ENCODE measurements around the gene SLFN12. TPM values are rescaled to one million over a fixed set of nuclear protein-coding genes. Genes with fewer than 3 reads are reported as not detected.

The SLFN12 gene
- total RNA-seq, 1 donor from 2014 or later: 9.0 TPM

GRCh38 chr17:35390663-35391062, 41.6 kb downstream of the SLFN12 start:
- POLR2A ChIA-PET: no interaction called here
- H3K27me3 Mint-ChIP-seq: peaks cover 2% of the 10 kb centered on the region
- intact Hi-C loops (cut with micrococcal nuclease): no loop called here
- no peaks in the 10 kb centered on the region for H3K36me3 Mint-ChIP-seq (ENCODE audit: low read depth)
- H3K9me3 Mint-ChIP-seq: peaks cover 1% of the 10 kb centered on the region
- no peak for TF ChIP-seq CTCF (IDR thresholded peaks at IDR 0.05)
- CTCF ChIA-PET: no interaction called here
- peaks cover 5% of the 10 kb centered on the region for H3K4me1 Mint-ChIP-seq
- H3K27ac Mint-ChIP-seq: no peak overlapping the region
- no peak overlapping the region for H3K4me3 Mint-ChIP-seq
- ATAC-seq (ENCODE audit: low read depth) (no peak), DNase-seq (no peak)

GRCh38 chr17:35390156-35390555, 42.1 kb downstream of the SLFN12 start:
- H3K4me1 Mint-ChIP-seq: peaks cover 5% of the 10 kb centered on the region
- no peaks in the 10 kb centered on the region for H3K9me3 Mint-ChIP-seq
- ATAC-seq (ENCODE audit: low read depth) (no peak), DNase-seq (no peak)
- H3K36me3 Mint-ChIP-seq (ENCODE audit: low read depth): no peaks in the 10 kb centered on the region
- no peak overlapping the region for H3K4me3 Mint-ChIP-seq
- no peak for TF ChIP-seq CTCF (IDR thresholded peaks at IDR 0.05)
- H3K27ac Mint-ChIP-seq: no peak overlapping the region
- ChIA-PET CTCF (no interaction called here), POLR2A (no interaction called here)
- peaks cover 2% of the 10 kb centered on the region for H3K27me3 Mint-ChIP-seq
- intact Hi-C loops (cut with micrococcal nuclease): no loop called here

DNA sequence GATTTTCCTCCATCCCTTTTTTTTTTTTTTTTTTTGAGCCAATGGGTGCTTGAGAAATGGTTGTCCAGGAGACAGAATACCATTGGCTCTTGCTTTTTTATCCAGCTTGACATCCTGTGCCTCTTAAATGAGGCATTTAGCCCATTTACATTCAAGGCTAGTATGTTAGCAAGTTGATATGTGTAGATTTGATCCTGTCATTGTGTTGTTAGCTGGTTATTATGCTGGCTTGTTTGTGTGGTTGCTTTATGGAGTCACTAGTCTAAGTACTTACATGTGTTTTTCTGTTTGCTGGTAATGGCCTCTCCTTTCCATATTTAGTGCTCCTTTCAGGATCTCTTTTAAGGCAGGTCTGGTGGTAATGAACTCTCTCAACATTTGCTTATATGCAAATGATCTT, 44.8 kb downstream of the SLFN12 start:
- DNase-seq (no peak), ATAC-seq (ENCODE audit: low read depth) (no peak)
- Mint-ChIP-seq H3K27me3 (peaks cover 2% of the 10 kb centered on the region), H3K4me3 (no peak overlapping the region), H3K9me3 (no peaks in the 10 kb centered on the region), H3K27ac (no peak overlapping the region), H3K4me1 (peaks cover 10% of the 10 kb centered on the region), H3K36me3 (ENCODE audit: low read depth) (no peaks in the 10 kb centered on the region)
- CTCF ChIA-PET: interaction anchor here (1.5 kb wide), 1 partner anchor 75 kb away, joined by 3 read pairs; no protein-coding TSS in a partner anchor
- POLR2A ChIA-PET: no interaction called here
- intact Hi-C loops (cut with micrococcal nuclease): no loop called here
- TF ChIP-seq CTCF (IDR thresholded peaks at IDR 0.05): no peak

DNA sequence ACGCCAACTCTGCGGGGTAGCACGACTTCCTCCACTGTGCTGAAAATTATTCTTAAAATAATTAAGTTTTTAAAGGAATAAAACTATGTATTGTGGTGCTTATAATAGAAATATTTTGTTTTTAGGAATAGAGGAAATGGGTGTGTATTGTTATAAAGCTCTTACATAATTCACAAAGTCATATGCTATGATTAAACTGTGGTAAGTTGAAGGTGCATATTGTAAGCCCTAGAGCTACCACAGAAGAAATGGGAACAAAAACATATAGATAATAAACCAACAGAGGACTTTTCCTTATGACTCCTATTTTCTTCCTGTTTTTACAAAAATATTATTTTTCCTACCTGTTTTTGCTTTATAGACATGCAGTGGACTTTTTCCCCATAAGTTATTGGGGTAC, 54.6 kb downstream of the SLFN12 start:
- H3K4me3 Mint-ChIP-seq: no peak overlapping the region
- no peaks in the 10 kb centered on the region for H3K27me3 Mint-ChIP-seq
- no peak overlapping the region for H3K27ac Mint-ChIP-seq
- DNase-seq: no peak
- peaks cover 10% of the 10 kb centered on the region for H3K36me3 Mint-ChIP-seq (ENCODE audit: low read depth)
- no peak for ATAC-seq (ENCODE audit: low read depth)
- H3K9me3 Mint-ChIP-seq: no peaks in the 10 kb centered on the region
- ChIA-PET POLR2A (no interaction called here), CTCF (no interaction called here)
- H3K4me1 Mint-ChIP-seq: peaks cover 46% of the 10 kb centered on the region
- no peak for TF ChIP-seq CTCF (IDR thresholded peaks at IDR 0.05)
- intact Hi-C loops (cut with micrococcal nuclease): no loop called here

DNA sequence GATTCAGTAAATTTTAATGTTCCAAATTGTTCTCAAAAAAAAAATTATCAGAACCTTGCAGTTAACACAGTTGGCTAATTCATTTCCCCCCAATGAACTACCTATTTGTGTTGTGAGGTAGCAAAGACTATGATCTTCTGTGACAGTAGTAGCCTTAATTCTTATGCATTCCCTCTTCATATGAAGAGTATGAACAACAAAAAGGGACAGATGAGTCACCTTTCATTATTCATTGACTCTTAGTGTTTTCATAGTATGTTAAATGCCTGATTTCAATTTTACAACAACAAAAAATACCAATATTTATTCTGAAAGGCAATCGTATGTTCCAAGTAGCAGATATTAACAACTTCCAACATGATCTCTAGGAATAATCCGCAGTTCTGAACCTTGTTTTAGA, 55.2 kb downstream of the SLFN12 start:
- no peak for DNase-seq
- no peak for TF ChIP-seq CTCF (IDR thresholded peaks at IDR 0.05)
- Mint-ChIP-seq H3K27ac (no peak overlapping the region), H3K4me1 (peaks cover 43% of the 10 kb centered on the region), H3K4me3 (no peak overlapping the region), H3K9me3 (no peaks in the 10 kb centered on the region), H3K27me3 (no peaks in the 10 kb centered on the region), H3K36me3 (ENCODE audit: low read depth) (peaks cover 10% of the 10 kb centered on the region)
- ATAC-seq (ENCODE audit: low read depth): no peak
- CTCF ChIA-PET: no interaction called here
- intact Hi-C loops (cut with micrococcal nuclease): no loop called here
- POLR2A ChIA-PET: no interaction called here
